ENCODE data around the gene SDK2. TPM values are rescaled to one million over a fixed set of nuclear protein-coding genes. Genes with fewer than 3 reads are reported as not detected.

SDK2 gene
- total and polyA plus RNA-seq, 2 of the 8 experiments (the other 6 are each of a cell fraction or from before 2014, with no cell fraction given): 3.9 to 4.1 TPM

GRCh38 chr17:73555199-73555960 lies 88.9 kb downstream of the SDK2 start (continued):
- TF ChIP-seq SIRT6 (IDR thresholded peaks at IDR 0.05; ENCODE audit: low read length) (no peak), EZH2 (IDR thresholded peaks at IDR 0.05; ENCODE audit: low read depth, low read length, severe bottlenecking) (no peak), HDAC6 (IDR thresholded peaks at IDR 0.05; ENCODE audit: low read depth, low read length) (no peak), CHD1 (IDR thresholded peaks at IDR 0.05; ENCODE audit: low read depth, low read length) (no peak), NRF1 (IDR thresholded peaks at IDR 0.05; ENCODE audit: low read depth, low read length) (no peak), TBP (IDR thresholded peaks at IDR 0.05; ENCODE audit: low read depth, low read length) (no peak), CBX5 (IDR thresholded peaks at IDR 0.05; ENCODE audit: low read depth, low read length) (no peak), BRCA1 (IDR thresholded peaks at IDR 0.05; ENCODE audit: low read depth, low read length) (no peak), SUZ12 (IDR thresholded peaks at IDR 0.05; ENCODE audit: low read length) (no peak)
